Measurements from ENCODE around the gene CS. TPM values are rescaled to one million over a fixed set of nuclear protein-coding genes. Genes with fewer than 3 reads are reported as not detected.

CS gene
- polyA plus RNA-seq, 1 of the 3 experiments (the other 2 are of a cell fraction): 121 TPM

GRCh38 chr12:56258068-56258819 lies 41.9 kb downstream of the CS start, which contains the start of gene ANKRD52:
Gene ANKRD52 (minus strand): TSS chr12:56258384. CDS start chr12:56258269, 115 bp downstream.
- no peak for TF ChIP-seq ELF1 (IDR thresholded peaks at IDR 0.05)
- peak; percentile 8; the same call in 1 of the 2 replicates for TF ChIP-seq RAD21 (IDR thresholded peaks at IDR 0.05; ENCODE audit: low read length)
- peak; percentile 46; the same call in 1 of the 2 replicates for TF ChIP-seq SMC3 (IDR thresholded peaks at IDR 0.05; ENCODE audit: low read depth, low read length)
- 0 out of 2 replicates have a peak, but pooled peaks have one; percentile 0 for TF ChIP-seq MXI1 (IDR thresholded peaks at IDR 0.05; ENCODE audit: low read depth, low read length)
- TF ChIP-seq, protein P1, sequence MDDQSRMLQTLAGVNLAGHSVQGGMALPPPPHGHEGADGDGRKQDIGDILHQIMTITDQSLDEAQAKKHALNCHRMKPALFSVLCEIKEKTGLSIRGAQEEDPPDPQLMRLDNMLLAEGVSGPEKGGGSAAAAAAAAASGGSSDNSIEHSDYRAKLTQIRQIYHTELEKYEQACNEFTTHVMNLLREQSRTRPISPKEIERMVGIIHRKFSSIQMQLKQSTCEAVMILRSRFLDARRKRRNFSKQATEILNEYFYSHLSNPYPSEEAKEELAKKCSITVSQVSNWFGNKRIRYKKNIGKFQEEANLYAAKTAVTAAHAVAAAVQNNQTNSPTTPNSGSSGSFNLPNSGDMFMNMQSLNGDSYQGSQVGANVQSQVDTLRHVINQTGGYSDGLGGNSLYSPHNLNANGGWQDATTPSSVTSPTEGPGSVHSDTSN (IDR thresholded peaks at IDR 0.05): 0 out of 2 replicates have a peak, but pooled peaks have one; percentile 4
- no peak for TF ChIP-seq USF2 (IDR thresholded peaks at IDR 0.05; ENCODE audit: borderline replicate concordance, low read depth, low read length)
- TF ChIP-seq CTCF (IDR thresholded peaks at IDR 0.05): peak; percentile 68
- no peak for TF ChIP-seq NRF1 (IDR thresholded peaks at IDR 0.05; ENCODE audit: low read depth, low read length)
- TF ChIP-seq, protein P2, sequence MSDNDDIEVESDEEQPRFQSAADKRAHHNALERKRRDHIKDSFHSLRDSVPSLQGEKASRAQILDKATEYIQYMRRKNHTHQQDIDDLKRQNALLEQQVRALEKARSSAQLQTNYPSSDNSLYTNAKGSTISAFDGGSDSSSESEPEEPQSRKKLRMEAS (IDR thresholded peaks at IDR 0.05; ENCODE audit: low read depth): peak; percentile 32
- peak; percentile 60; the same call in 1 of the 2 replicates for TF ChIP-seq TAF1 (IDR thresholded peaks at IDR 0.05; ENCODE audit: borderline replicate concordance, low read depth, low read length)
- 0 out of 2 replicates have a peak, but pooled peaks have one; percentile 47 for TF ChIP-seq YY1 (IDR thresholded peaks at IDR 0.05; ENCODE audit: low read depth)
- peak; percentile 37; the same call in 1 of the 2 replicates for TF ChIP-seq POLR2AphosphoS5 (IDR thresholded peaks at IDR 0.05; ENCODE audit: low read depth, low read length)
- no peaks in the 10 kb centered on the region for H3K27me3 ChIP-seq (ENCODE audit: insufficient read depth)
- POLR2A ChIA-PET: interaction anchor here (0.6 to 2.1 kb wide), 5 partner anchors 9 to 102 kb away, joined by 3 to 12 read pairs (median 4); partner anchors contain the start of genes CNPY2, COQ10A, RNF41 and SMARCC2
- H3K9ac ChIP-seq: peak within 1 kb of the TSS; percentile 91
- peak within 1 kb of the TSS; percentile 97 for H3K4me2 ChIP-seq
- H3K9me2 ChIP-seq: no peaks in the 10 kb centered on the region
- peaks cover 48% of the 10 kb centered on the region for H3K79me2 ChIP-seq (ENCODE audit: insufficient read depth)
- peaks cover 15 to 19% of the 10 kb centered on the region in 2 experiments for H3K4me1 ChIP-seq (ENCODE audit: control insufficient read depth in 1 of 2, insufficient read depth in 2 of 2, low read depth in 1 of 2, low read length in 1 of 2)
- WGBS (ENCODE audit: low lambda C conversion rate): 0% methylated on average over 34 of the region's 78 CpGs
- DNase-seq: peak; percentile 98
- CTCF ChIA-PET: interaction anchor here (0.6 to 5.4 kb wide), 45 partner anchors 9 to 1282 kb away, joined by 3 to 58 read pairs (median 5); partner anchors contain the start of genes CNPY2, COQ10A, RNF41 and SLC39A5
- peak within 1 kb of the TSS; percentile 94 for H2AFZ ChIP-seq (ENCODE audit: low read depth)
- H4K20me1 ChIP-seq (ENCODE audit: insufficient read depth): peaks cover 23% of the 10 kb centered on the region
- H3K27ac ChIP-seq (ENCODE audit: low read depth in 2 of 2, low read length in 1 of 2): peak within 1 kb of the TSS; percentile 75 to 92
- no peaks in the 10 kb centered on the region for H3K9me3 ChIP-seq
- H3K36me3 ChIP-seq (replicated peaks in 1 of 2; ENCODE audit: control insufficient read depth in 1 of 2, insufficient read depth in 2 of 2, low read length in 1 of 2): peaks cover 30% of the 10 kb centered on the region in 2 experiments
- peaks cover 45% of the 10 kb centered on the region for H3F3A ChIP-seq (replicated peaks; ENCODE audit: insufficient read depth)
- peak within 1 kb of the TSS; percentile 90 to 95 for H3K4me3 ChIP-seq (ENCODE audit: low read depth in 2 of 2, low read length in 1 of 2)

Measured in SK-N-SH (cell line).